Calu3 (cell line): ENCODE measurements around the gene DNAJC27. TPM values are rescaled to one million over a fixed set of nuclear protein-coding genes. Genes with fewer than 3 reads are reported as not detected.
A peak's percentile ranks its signal among the peaks of the same experiment; 100 is the strongest.

Source experiments
- BruUV-seq: library from RNA; stranded (reverse); fragments of 400-500 nt; replicated peaks from 2 replicates; lab custom pipeline; 2021; lab: Mats Ljungman, UMichigan
- CTCF ChIA-PET: fragments of 300-600 bp; sonication (Branson Sonifier 250); formaldehyde crosslinking; loops from one replicate; lab custom pipeline; 2022; ENCODE audit warnings: antibody characterized with exemption; lab: Charles Lee
- DNase-seq: peaks from one replicate; pipeline ENCODE4 v3.0.0; 2022
- H3K27ac Mint-ChIP-seq: one replicate; pipeline ENCODE4 v1.8.0; 2022; ENCODE audit warnings: mixed read lengths; ENCODE audit not compliant: unreplicated experiment
- H3K27me3 Mint-ChIP-seq: one replicate; pipeline ENCODE4 v1.8.0; 2022; ENCODE audit warnings: mixed read lengths; ENCODE audit not compliant: unreplicated experiment
- H3K36me3 Mint-ChIP-seq: one replicate; pipeline ENCODE4 v1.8.0; 2022; ENCODE audit warnings: mild to moderate bottlenecking, moderate library complexity, mixed read lengths; ENCODE audit not compliant: insufficient read depth, unreplicated experiment
- H3K4me1 Mint-ChIP-seq: one replicate; pipeline ENCODE4 v1.8.0; 2022; ENCODE audit warnings: mild to moderate bottlenecking, low read depth, mixed read lengths; ENCODE audit not compliant: unreplicated experiment
- H3K4me3 Mint-ChIP-seq: one replicate; pipeline ENCODE4 v1.8.0; 2022; ENCODE audit warnings: mild to moderate bottlenecking, low read depth, moderate library complexity, mixed read lengths; ENCODE audit not compliant: unreplicated experiment
- H3K9me3 Mint-ChIP-seq: one replicate; pipeline ENCODE4 v1.8.0; 2022; ENCODE audit warnings: low read depth, mixed read lengths; ENCODE audit not compliant: unreplicated experiment
- intact Hi-C: fragments of 100-400 bp; cut with micrococcal nuclease; formaldehyde crosslinking; loops from one replicate; pipeline ENCODE4 v1.10.0; 2022; ENCODE audit not compliant: unreplicated experiment
- total RNA-seq: library from RNA; stranded (reverse); gene quantifications from 2 replicates; pipeline ENCODE4 v1.2.3, GENCODE V29; 2022
- TF ChIP-seq, protein P1 (sequence below): fragments of 200-600 bp; IDR thresholded peaks from one replicate; pipeline ENCODE4 v1.8.0; 2022; ENCODE audit warnings: antibody characterized with exemption; ENCODE audit not compliant: unreplicated experiment

The DNAJC27 gene
- total RNA-seq, 1 experiment from 2014 or later, result 4.6 TPM

DNA sequence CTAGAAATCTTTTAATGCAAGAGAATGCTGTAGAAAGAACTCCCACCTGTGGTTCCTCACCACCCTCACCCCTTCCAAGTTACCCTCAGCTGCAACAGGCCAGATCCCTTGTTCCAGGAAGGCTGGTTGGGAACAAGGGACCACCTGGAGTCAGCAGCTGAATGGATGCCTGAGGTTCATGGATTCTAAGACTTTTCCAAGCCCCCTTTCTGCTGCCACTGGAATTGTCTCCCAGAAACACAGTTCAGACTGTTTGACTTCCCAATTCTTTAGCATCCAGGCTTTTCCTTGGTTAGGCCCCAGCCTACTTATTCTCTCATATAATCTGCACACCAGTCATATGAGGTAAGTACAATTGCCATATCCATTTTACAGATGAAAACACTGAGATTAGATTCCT is 43.7 kb downstream of the DNAJC27 start:
- CTCF ChIA-PET, result no interaction called here
- no peaks in the 10 kb centered on the region for H3K36me3 Mint-ChIP-seq
- no peaks in the 10 kb centered on the region for H3K4me1 Mint-ChIP-seq
- TF ChIP-seq, protein P1, sequence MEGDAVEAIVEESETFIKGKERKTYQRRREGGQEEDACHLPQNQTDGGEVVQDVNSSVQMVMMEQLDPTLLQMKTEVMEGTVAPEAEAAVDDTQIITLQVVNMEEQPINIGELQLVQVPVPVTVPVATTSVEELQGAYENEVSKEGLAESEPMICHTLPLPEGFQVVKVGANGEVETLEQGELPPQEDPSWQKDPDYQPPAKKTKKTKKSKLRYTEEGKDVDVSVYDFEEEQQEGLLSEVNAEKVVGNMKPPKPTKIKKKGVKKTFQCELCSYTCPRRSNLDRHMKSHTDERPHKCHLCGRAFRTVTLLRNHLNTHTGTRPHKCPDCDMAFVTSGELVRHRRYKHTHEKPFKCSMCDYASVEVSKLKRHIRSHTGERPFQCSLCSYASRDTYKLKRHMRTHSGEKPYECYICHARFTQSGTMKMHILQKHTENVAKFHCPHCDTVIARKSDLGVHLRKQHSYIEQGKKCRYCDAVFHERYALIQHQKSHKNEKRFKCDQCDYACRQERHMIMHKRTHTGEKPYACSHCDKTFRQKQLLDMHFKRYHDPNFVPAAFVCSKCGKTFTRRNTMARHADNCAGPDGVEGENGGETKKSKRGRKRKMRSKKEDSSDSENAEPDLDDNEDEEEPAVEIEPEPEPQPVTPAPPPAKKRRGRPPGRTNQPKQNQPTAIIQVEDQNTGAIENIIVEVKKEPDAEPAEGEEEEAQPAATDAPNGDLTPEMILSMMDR, result no peak
- H3K27me3 Mint-ChIP-seq, result peaks cover 6% of the 10 kb centered on the region
- no peak overlapping the region for H3K4me3 Mint-ChIP-seq
- intact Hi-C loops, result no loop called here
- H3K27ac Mint-ChIP-seq, result no peak overlapping the region
- no TSS peak for BruUV-seq
- H3K9me3 Mint-ChIP-seq, result no peaks in the 10 kb centered on the region
- no peak for DNase-seq

DNA sequence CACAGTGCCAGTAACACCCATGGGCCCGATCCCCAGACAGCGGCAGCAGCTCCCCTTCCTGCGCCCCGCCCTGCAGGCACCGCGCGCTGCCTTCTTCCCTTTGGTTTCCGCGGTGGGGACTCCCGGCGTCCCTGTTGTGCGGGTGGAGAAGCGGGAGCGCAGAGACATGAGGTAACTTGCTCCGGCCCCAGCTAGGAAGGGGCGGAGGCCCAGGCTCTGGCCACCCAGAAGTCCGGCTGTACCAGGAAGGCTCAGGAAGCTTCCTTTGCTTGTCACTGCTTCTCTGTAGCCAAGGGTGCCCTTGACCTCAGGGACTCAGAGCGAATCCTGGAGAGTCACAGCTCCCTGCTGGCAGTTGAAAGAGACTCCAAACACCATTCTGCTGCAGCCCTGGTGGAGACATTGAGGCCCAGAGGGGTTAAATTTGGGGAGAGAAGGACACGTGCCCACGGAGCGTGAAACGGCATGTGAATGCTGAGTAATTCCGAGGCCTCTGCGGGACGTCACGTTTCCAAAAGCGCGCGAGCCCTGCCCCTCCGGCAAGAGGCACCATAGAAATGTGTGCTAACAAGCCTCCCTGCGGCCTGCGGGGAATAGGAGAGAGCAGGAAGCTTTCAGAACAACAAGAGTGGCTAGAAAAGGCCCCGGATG is 45.0 kb downstream of the DNAJC27 start:
- CTCF ChIA-PET, result no interaction called here
- Mint-ChIP-seq H3K4me3 (peak overlapping the region; percentile 50), H3K27me3 (no peaks in the 10 kb centered on the region), H3K27ac (no peak overlapping the region), H3K4me1 (no peaks in the 10 kb centered on the region), H3K9me3 (no peaks in the 10 kb centered on the region), H3K36me3 (no peaks in the 10 kb centered on the region)
- intact Hi-C loops, result no loop called here
- TF ChIP-seq, protein P1, result no peak
- DNase-seq, result no peak
- no TSS peak for BruUV-seq

DNA sequence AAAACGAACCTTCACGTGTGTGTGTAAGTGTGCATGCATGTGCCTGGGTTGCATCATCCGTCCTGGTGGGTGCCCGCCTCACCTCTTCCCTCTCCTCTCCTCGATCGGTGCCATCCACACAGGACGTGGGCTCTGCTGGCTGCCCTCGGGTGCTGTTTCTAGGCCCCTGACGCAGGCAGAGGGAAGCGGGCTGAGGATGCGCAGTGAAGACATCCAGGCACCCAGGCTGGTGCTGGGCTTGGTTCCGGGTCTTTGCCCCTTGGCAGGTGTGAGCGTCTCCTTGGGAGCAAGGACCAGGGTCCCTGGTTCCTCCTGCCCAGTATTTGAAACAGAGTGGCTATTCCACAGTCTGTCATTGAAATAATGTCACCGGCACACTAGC is 45.5 kb downstream of the DNAJC27 start:
- no peaks in the 10 kb centered on the region for H3K9me3 Mint-ChIP-seq
- DNase-seq, result no peak
- peak overlapping the region; percentile 50 for H3K4me3 Mint-ChIP-seq
- no TSS peak for BruUV-seq
- no peaks in the 10 kb centered on the region for H3K4me1 Mint-ChIP-seq
- no peak overlapping the region for H3K27ac Mint-ChIP-seq
- CTCF ChIA-PET, result no interaction called here
- TF ChIP-seq, protein P1, result no peak
- intact Hi-C loops, result no loop called here
- no peaks in the 10 kb centered on the region for H3K36me3 Mint-ChIP-seq
- no peaks in the 10 kb centered on the region for H3K27me3 Mint-ChIP-seq

GRCh38 chr2:24925815-24926214 is 45.9 kb downstream of the DNAJC27 start:
- H3K36me3 Mint-ChIP-seq, result no peaks in the 10 kb centered on the region
- no peak for DNase-seq
- no peak overlapping the region for H3K4me3 Mint-ChIP-seq
- intact Hi-C loops, result no loop called here
- H3K27me3 Mint-ChIP-seq, result no peaks in the 10 kb centered on the region
- H3K4me1 Mint-ChIP-seq, result no peaks in the 10 kb centered on the region
- BruUV-seq, result no TSS peak
- no peak overlapping the region for H3K27ac Mint-ChIP-seq
- CTCF ChIA-PET, result no interaction called here
- H3K9me3 Mint-ChIP-seq, result no peaks in the 10 kb centered on the region
- TF ChIP-seq, protein P1, result no peak
